GM23338 (cell line): ENCODE results near the gene RPGRIP1L. TPM values are rescaled to one million over a fixed set of nuclear protein-coding genes. Genes with fewer than 3 reads are reported as not detected.

Experiments used
- ATAC-seq: fragments of 200-7000 bp; cut with Tn5 transposase; 3 replicates; pipeline ENCODE4 v1.9.1; 2020
- DNase-seq: peaks from one replicate; pipeline ENCODE4 v3.0.0-alpha.2; 2015; ENCODE audit warnings: low spot score
- H2AFZ ChIP-seq: fragments of 200-600 bp; sonication (generic); 2 replicates; pipeline ENCODE4 v1.8.0; 2016; ENCODE audit warnings: antibody characterized with exemption, mild to moderate bottlenecking, moderate library complexity
- H3F3A ChIP-seq: fragments of 200-600 bp; sonication (generic); replicated peaks from 2 replicates; pipeline ENCODE4 v1.8.0; 2017; ENCODE audit warnings: antibody characterized with exemption, mixed run types, low read depth
- H3K27ac ChIP-seq: fragments of 200-600 bp; sonication (generic); 2 replicates; pipeline ENCODE4 v1.6.1; 2016; ENCODE audit warnings: low read depth
- H3K27me3 ChIP-seq: fragments of 200-600 bp; sonication (generic); 2 replicates; pipeline ENCODE4 v1.8.0; 2016; ENCODE audit warnings: mild to moderate bottlenecking, mixed run types, moderate library complexity; ENCODE audit not compliant: insufficient read depth
- H3K36me3 ChIP-seq: fragments of 200-600 bp; sonication (generic); 2 replicates; pipeline ENCODE4 v1.8.0; 2016; ENCODE audit warnings: mild to moderate bottlenecking; ENCODE audit not compliant: insufficient read depth
- H3K4me1 ChIP-seq: fragments of 200-600 bp; sonication (generic); 2 replicates; pipeline ENCODE4 v1.8.0; 2016; ENCODE audit warnings: mild to moderate bottlenecking, moderate library complexity; ENCODE audit not compliant: insufficient read depth
- H3K4me2 ChIP-seq: fragments of 200-600 bp; sonication (generic); 2 replicates; pipeline ENCODE4 v1.7.1; 2017; ENCODE audit warnings: mixed run types
- H3K4me3 ChIP-seq: fragments of 200-600 bp; sonication (generic); 2 replicates; pipeline ENCODE4 v1.6.1; 2016; ENCODE audit warnings: mixed run types
- H3K79me2 ChIP-seq: fragments of 200-600 bp; sonication (generic); replicated peaks from 2 replicates; pipeline ENCODE4 v1.8.0; 2017; ENCODE audit warnings: mild to moderate bottlenecking; ENCODE audit not compliant: insufficient read depth
- H3K9me2 ChIP-seq: fragments of 200-600 bp; sonication (generic); 2 replicates; pipeline ENCODE4 v1.8.0; 2017; ENCODE audit not compliant: insufficient read depth
- H4K20me1 ChIP-seq: fragments of 200-600 bp; sonication (generic); replicated peaks from 2 replicates; pipeline ENCODE4 v1.8.0; 2017; ENCODE audit warnings: mild to moderate bottlenecking; ENCODE audit not compliant: insufficient read depth
- H3K27ac Mint-ChIP-seq: 2 replicates; pipeline ENCODE4 v1.8.0; 2020; ENCODE audit warnings: inconsistent platforms, mild to moderate bottlenecking, moderate library complexity, mixed read lengths
- H3K27me3 Mint-ChIP-seq: 3 replicates; pipeline ENCODE4 v1.8.0; 2022; ENCODE audit warnings: low read depth, mild to moderate bottlenecking, moderate library complexity, mixed read lengths, inconsistent platforms; ENCODE audit not compliant: insufficient read depth, poor library complexity
- H3K36me3 Mint-ChIP-seq: 3 replicates; pipeline ENCODE4 v1.8.0; 2021; ENCODE audit warnings: low read depth, mild to moderate bottlenecking, inconsistent platforms, moderate library complexity, mixed read lengths
- H3K4me1 Mint-ChIP-seq: 3 replicates; pipeline ENCODE4 v1.8.0; 2020; ENCODE audit warnings: mild to moderate bottlenecking, inconsistent platforms, mixed read lengths
- H3K4me3 Mint-ChIP-seq: 3 replicates; pipeline ENCODE4 v1.8.0; 2021; ENCODE audit warnings: moderate library complexity, mild to moderate bottlenecking, inconsistent platforms, mixed read lengths
- H3K9me3 Mint-ChIP-seq: 3 replicates; pipeline ENCODE4 v1.8.0; 2020; ENCODE audit warnings: moderate library complexity, mild to moderate bottlenecking, inconsistent platforms, mixed read lengths
- CTCF ChIP-seq, 2 experiments: fragments of 200-600 bp in 1 of 2; sonication (generic) in 1 of 2; conservative IDR thresholded peaks; 2 replicates each; pipeline versions ENCODE4 v1.5.1 to v1.6.1; 2016 to 2017; ENCODE audit warnings: antibody characterized with exemption in 2 of 2, low read depth in 2 of 2, mild to moderate bottlenecking in 2 of 2, moderate library complexity in 1 of 2
- ETS1 ChIP-seq: IDR thresholded peaks from 2 replicates; pipeline ENCODE4 v1.6.1; 2016; ENCODE audit warnings: antibody characterized with exemption
- EZH2phosphoT487 ChIP-seq: fragments of 200-600 bp; sonication (generic); IDR thresholded peaks from one replicate; pipeline ENCODE4 v1.8.1; 2018; ENCODE audit warnings: antibody characterized with exemption; ENCODE audit not compliant: unreplicated experiment
- JUNB ChIP-seq: IDR thresholded peaks from one replicate; pipeline ENCODE4 v1.6.1; 2016; ENCODE audit warnings: antibody characterized with exemption; ENCODE audit not compliant: unreplicated experiment
- NANOG ChIP-seq: IDR thresholded peaks from 2 replicates; pipeline ENCODE4 v1.6.1; 2016; ENCODE audit warnings: antibody characterized with exemption, borderline replicate concordance
- POLR2AphosphoS5 ChIP-seq: IDR thresholded peaks from 2 replicates; pipeline ENCODE4 v1.6.1; 2016; ENCODE audit warnings: antibody characterized with exemption, low read depth
- REST ChIP-seq: IDR thresholded peaks from one replicate; pipeline ENCODE4 v1.6.1; 2018; ENCODE audit warnings: antibody characterized with exemption; ENCODE audit not compliant: unreplicated experiment
- STAT1 ChIP-seq: IDR thresholded peaks from one replicate; pipeline ENCODE4 v1.6.1; 2016; ENCODE audit warnings: antibody characterized with exemption; ENCODE audit not compliant: unreplicated experiment
- ZNF114 ChIP-seq: fragments of 250-450 bp; sonication (Bioruptor Pico); IDR thresholded peaks from 2 replicates; pipeline ENCODE4 v1.5.0; 2020; ENCODE audit warnings: mild to moderate bottlenecking, moderate library complexity
- ZNF331 ChIP-seq: fragments of 250-450 bp; sonication (Bioruptor Pico); IDR thresholded peaks from 2 replicates; pipeline ENCODE4 v1.5.0; 2020; ENCODE audit warnings: low read depth, mild to moderate bottlenecking, moderate library complexity
- polyA plus RNA-seq: library from polyadenylated mRNA; unstranded; fragments of >200 nt; fragmentation: Nextera tagmentation; extraction: Ambion mirVana; gene quantifications from 2 replicates; pipeline ENCODE4 v1.2.1, GENCODE V29; 2016
- total RNA-seq: library from RNA; depleted of rRNA; stranded (reverse); fragments of >200 nt; shearing (Covaris generic); gene quantifications from 2 replicates; pipeline ENCODE4 v1.2.3, GENCODE V29; 2014

The RPGRIP1L gene
- total and polyA plus RNA-seq, 2 experiments from 2014 or later = 11.4 to 21.3 TPM

- TF ChIP-seq REST = no peak
- TF ChIP-seq JUNB = no peak
Measured at GRCh38 chr16:53601961-53602360, 101.7 kb downstream of the RPGRIP1L start (continued).

GRCh38 chr16:53600616-53601015 lies 103.0 kb downstream of the RPGRIP1L start:
- Mint-ChIP-seq H3K27me3 (no peaks in the 10 kb centered on the region), H3K4me1 (no peaks in the 10 kb centered on the region), H3K36me3 (peaks cover 4% of the 10 kb centered on the region; the same call in 1 of the 3 replicates), H3K4me3 (no peak overlapping the region), H3K27ac (no peak overlapping the region), H3K9me3 (peaks cover 3% of the 10 kb centered on the region; the same call in 2 of the 3 replicates)
- Histone ChIP-seq H4K20me1 (no peaks in the 10 kb centered on the region), H3K4me2 (no peak overlapping the region), H3F3A (no peaks in the 10 kb centered on the region), H3K79me2 (no peaks in the 10 kb centered on the region), H3K27ac (no peak overlapping the region), H3K27me3 (no peaks in the 10 kb centered on the region), H2AFZ (no peak overlapping the region), H3K36me3 (no peaks in the 10 kb centered on the region), H3K4me3 (no peak overlapping the region), H3K4me1 (no peaks in the 10 kb centered on the region), H3K9me2 (no peaks in the 10 kb centered on the region)
- ATAC-seq (no peak), DNase-seq (no peak)
- TF ChIP-seq EZH2phosphoT487 (no peak), REST (no peak), JUNB (no peak), ZNF331 (CRISPR knock-in tag) (no peak), STAT1 (no peak), ZNF114 (no peak), ETS1 (no peak), CTCF (conservative IDR thresholded peaks at IDR 0.05; ENCODE audit: low read depth in 2 of 2) (no peak), NANOG (no peak), POLR2AphosphoS5 (no peak)
